ENCODE data around the gene CDX1.
"Not testable (repeated sequence)": the region's sequence is repeated elsewhere in the genome, so short reads cannot be mapped to it uniquely, and the experiment has no call there.

Gene CDX1

GRCh38 chr5:150210644-150211043 is 44.1 kb downstream of the CDX1 start:
- no peak for DNase-seq

GRCh38 chr5:150211156-150212030 is 44.8 kb downstream of the CDX1 start:
- peak in 1 of 3 experiments; percentile 4 for DNase-seq

- no peak for DNase-seq
These were observed 47.0 kb downstream of the CDX1 start for GRCh38 chr5:150213530-150213929.

- DNase-seq, result no peak
These were observed 47.7 kb downstream of the CDX1 start for GRCh38 chr5:150214289-150214688.

- DNase-seq, result no peak
These were observed 49.7 kb downstream of the CDX1 start for GRCh38 chr5:150215979-150216944.

GRCh38 chr5:150217038-150217437 is 50.5 kb downstream of the CDX1 start:
- DNase-seq, result peak in 1 of 3 experiments; percentile 27

- peak; percentile 48 to 79 (median 72) for DNase-seq
These were observed 51.5 kb downstream of the CDX1 start for GRCh38 chr5:150217873-150218692.

GRCh38 chr5:150218693-150219035 is 52.1 kb downstream of the CDX1 start:
- DNase-seq, result no peak

GRCh38 chr5:150219142-150219541 is 52.6 kb downstream of the CDX1 start:
- DNase-seq, result no peak

GRCh38 chr5:150219861-150220260 is 53.3 kb downstream of the CDX1 start:
- DNase-seq, result peak in 1 of 3 experiments; percentile 1

GRCh38 chr5:150221471-150221870 is 54.9 kb downstream of the CDX1 start:
- DNase-seq, result no peak

- no peak for DNase-seq
These were observed 56.3 kb downstream of the CDX1 start for GRCh38 chr5:150222906-150223305.

- DNase-seq, result no peak
These were observed 56.9 kb downstream of the CDX1 start for GRCh38 chr5:150223474-150223873.

GRCh38 chr5:150224483-150225027 is 58.0 kb downstream of the CDX1 start:
- no peak for DNase-seq

GRCh38 chr5:150227036-150227435 is 60.5 kb downstream of the CDX1 start:
- DNase-seq, result no peak

- DNase-seq, result no peak
These were observed 61.2 kb downstream of the CDX1 start for GRCh38 chr5:150227606-150228273.

- DNase-seq, result no peak
These were observed 63.0 kb downstream of the CDX1 start for GRCh38 chr5:150229571-150229970.

- DNase-seq, result no peak
These were observed 64.3 kb downstream of the CDX1 start for GRCh38 chr5:150230842-150231241.

- DNase-seq, result not testable (repeated sequence)
These were observed 67.1 kb downstream of the CDX1 start for GRCh38 chr5:150233706-150234105.

All from NCI-H1417 (cell line).